Skin epidermis (tissue), 12 donors: Measurements from ENCODE around the gene CNPY1.

Experiments
- H3K27ac ChIP-seq, 21 experiments: fragments of 200-600 bp; sonication (generic) in 11 of 21; one replicate each; pipeline ENCODE4 v1.5.0; 2020; ENCODE audit warnings: mild to moderate bottlenecking in 3 of 21, inconsistent platforms in 2 of 21, moderate library complexity in 2 of 21
- H3K4me3 ChIP-seq, 7 experiments: fragments of 200-600 bp; sonication (generic) in 2 of 7; one replicate each; pipeline ENCODE4 v1.5.0; 2020; ENCODE audit warnings: inconsistent platforms in 2 of 7, mild to moderate bottlenecking in 2 of 7, moderate library complexity in 1 of 7

CNPY1 gene

GRCh38 chr7:155495440-155496248 is 50.7 kb downstream of the CNPY1 start:
- Histone ChIP-seq H3K4me3 (no peak overlapping the region), H3K27ac (no peak overlapping the region)

DNA sequence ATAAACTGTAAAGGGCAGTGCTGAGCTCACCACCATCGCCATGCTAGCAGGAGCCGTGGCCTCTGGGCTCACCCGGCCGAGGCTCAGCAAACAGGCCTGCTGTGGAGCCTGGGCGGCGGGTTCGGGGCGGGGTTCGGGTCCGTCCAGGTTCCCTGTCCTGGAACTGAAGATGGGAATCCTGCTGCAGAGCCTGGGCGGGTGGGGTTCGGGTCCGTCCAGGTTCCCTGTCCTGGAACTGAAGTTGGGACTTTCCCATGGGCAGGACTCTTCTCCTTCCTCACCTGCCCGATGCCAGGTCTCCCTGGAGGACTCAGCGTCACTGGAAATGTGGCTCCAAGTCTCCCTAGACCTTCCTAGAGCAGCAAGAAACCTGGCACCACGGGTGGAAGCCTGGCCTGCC is 51.8 kb downstream of the CNPY1 start:
- H3K4me3 ChIP-seq: no peak overlapping the region
- H3K27ac ChIP-seq: no peak overlapping the region

- H3K4me3 ChIP-seq: no peak overlapping the region
- no peak overlapping the region for H3K27ac ChIP-seq
Measured at GRCh38 chr7:155493744-155494538, 52.4 kb downstream of the CNPY1 start.

DNA sequence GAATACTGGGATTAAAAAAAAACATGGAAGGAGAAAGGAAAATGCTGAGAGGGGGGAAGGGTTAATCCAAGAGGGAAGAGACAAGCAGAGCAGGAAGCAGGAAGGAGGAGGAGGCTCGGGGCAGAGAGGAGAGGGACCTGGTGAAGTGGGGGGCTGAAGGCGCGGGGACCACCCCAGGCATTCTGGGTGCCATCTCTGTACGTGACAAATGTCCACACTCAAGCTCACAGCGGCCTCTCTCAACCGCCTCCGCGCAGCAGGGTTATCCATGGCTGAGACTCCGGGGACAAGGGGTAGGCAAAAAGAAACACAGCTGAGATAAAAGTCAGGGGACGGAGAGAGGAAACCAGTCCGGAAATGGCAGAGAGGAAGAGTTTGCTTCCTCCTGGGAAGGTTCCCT is 54.5 kb downstream of the CNPY1 start:
- Histone ChIP-seq H3K4me3 (peak overlapping the region in 2 of 7 experiments; percentile 25 to 27), H3K27ac (peak overlapping the region in 2 of 21 experiments; percentile 70 to 73)

GRCh38 chr7:155490697-155491628 is 55.4 kb downstream of the CNPY1 start:
- Histone ChIP-seq H3K27ac (peak overlapping the region in 15 of 21 experiments; percentile 15 to 73 (median 58)), H3K4me3 (peak overlapping the region; percentile 3 to 40 (median 27))

GRCh38 chr7:155489862-155490696 is 56.3 kb downstream of the CNPY1 start:
- Histone ChIP-seq H3K27ac (peak overlapping the region in 14 of 21 experiments; percentile 15 to 73 (median 59)), H3K4me3 (peak overlapping the region; percentile 3 to 40 (median 27))

DNA sequence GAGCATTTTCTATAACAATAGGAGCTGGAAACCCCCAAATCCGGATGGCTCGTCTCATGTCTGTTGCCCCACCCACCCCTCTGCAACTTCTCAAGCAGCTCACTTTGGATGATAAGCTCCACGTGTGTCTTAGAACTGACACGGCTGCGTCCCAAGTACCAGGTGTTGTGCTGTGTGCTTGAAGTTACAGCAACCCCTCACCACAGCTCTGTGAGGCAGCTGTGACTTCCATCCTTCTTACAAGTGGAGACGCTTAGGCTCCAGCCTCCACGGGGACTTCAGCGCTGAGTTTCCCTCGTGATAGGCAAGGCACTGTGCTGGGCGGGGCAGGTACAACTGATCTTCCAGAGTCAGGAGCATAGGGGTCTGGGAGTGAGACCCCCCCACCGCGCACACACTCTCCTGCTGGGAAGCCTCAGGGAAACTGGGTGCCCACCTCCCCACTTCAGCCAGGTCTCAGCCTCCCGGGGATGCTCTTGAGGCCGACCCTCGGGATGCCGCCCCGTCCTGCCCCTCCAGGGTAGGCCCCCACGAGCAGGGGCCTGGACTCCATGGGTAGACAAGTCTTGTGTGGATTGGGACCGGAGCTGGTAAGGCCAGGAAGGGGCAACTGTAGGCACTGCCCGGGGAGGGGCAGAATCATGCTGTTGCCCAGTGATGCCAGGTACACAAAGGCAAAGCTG is 57.1 kb downstream of the CNPY1 start:
- no peak overlapping the region for H3K27ac ChIP-seq
- H3K4me3 ChIP-seq: no peak overlapping the region

GRCh38 chr7:155488483-155489127 is 57.8 kb downstream of the CNPY1 start:
- H3K4me3 ChIP-seq: no peak overlapping the region

GRCh38 chr7:155487509-155488482 is 58.6 kb downstream of the CNPY1 start:
- H3K4me3 ChIP-seq: no peak overlapping the region

More at GRCh38 chr7:155488483-155489127, 57.8 kb downstream of the CNPY1 start:
- no peak overlapping the region for H3K27ac ChIP-seq

DNA sequence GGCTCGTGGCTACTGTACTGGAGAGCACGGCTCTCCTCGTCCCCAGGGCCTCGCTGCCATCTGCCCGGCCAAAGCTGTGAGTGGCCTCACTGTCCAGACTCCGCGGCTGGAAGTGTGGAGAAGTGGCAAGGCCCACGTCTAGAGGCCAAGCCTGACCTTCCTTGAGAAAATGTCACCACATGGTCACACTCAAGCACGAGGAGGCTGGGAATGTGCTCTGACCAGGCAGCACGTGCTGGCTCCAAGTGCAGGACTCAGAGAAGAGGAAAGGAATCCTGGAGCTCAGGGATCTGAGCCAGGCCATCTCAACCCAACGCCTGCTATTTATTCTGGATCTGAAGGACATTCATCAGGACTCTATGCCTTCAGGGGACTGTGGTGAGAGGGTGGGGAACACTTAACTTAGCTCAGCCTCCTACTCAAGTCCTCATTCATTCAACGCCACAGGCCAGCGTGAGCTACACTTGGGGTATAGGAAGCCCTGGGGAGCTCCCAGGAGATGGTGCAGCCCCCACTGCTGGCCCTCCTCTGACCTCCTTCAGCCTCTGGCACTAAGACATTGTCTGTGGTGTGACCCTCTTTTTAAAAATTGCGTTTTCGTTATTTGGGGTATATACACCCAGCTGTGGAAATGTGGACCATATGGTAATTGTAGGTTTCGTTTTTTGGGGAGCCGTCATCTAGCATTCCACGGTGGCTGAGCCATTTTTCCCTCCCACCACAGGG is 59.4 kb downstream of the CNPY1 start:
- Histone ChIP-seq H3K27ac (no peak overlapping the region), H3K4me3 (no peak overlapping the region)

More at GRCh38 chr7:155487509-155488482, 58.6 kb downstream of the CNPY1 start:
- H3K27ac ChIP-seq: no peak overlapping the region

GRCh38 chr7:155484483-155485399 is 61.6 kb downstream of the CNPY1 start:
- Histone ChIP-seq H3K27ac (no peak overlapping the region), H3K4me3 (no peak overlapping the region)

GRCh38 chr7:155483868-155484325 is 62.5 kb downstream of the CNPY1 start:
- Histone ChIP-seq H3K4me3 (peak overlapping the region in 1 of 7 experiments; percentile 13), H3K27ac (peak overlapping the region in 4 of 21 experiments; percentile 7 to 73 (median 32))

- Histone ChIP-seq H3K27ac (peak overlapping the region in 8 of 21 experiments; percentile 22 to 77 (median 36)), H3K4me3 (peak overlapping the region in 1 of 7 experiments; percentile 13)
Measured at GRCh38 chr7:155483245-155483644, 63.1 kb downstream of the CNPY1 start.

- peak overlapping the region in 2 of 7 experiments; percentile 7 to 13 for H3K4me3 ChIP-seq
- peak overlapping the region in 7 of 21 experiments; percentile 24 to 77 (median 42) for H3K27ac ChIP-seq
Measured at GRCh38 chr7:155482511-155483183, 63.7 kb downstream of the CNPY1 start.
